Measurements from ENCODE around the gene CFC1B.
"Not testable (repeated sequence)": the region's sequence is repeated elsewhere in the genome, so short reads cannot be mapped to it uniquely, and the experiment has no call there.

The CFC1B gene

DNA sequence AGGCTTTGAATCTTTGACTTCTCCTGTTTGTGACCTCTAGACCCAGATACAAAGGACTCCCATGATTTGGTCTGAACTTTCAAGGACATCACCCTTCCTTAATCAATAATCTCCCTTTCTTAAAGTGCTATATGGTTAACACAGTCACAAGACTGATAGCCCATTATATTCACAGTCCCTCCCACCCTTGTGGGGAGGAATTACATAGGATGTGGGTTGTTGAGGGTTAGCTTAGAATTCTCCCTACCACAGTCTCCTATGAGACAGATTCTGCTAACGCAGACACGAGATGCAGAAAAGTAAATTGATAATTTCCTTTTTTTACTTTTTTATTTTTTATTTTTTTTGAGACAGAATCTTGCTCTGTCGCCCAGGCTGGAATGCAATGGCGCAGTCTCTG lies 33.2 kb downstream of the CFC1B start:
- DNase-seq (ENCODE audit: insufficient read length, low spot score); FAIRE-seq: not testable (repeated sequence)

DNA sequence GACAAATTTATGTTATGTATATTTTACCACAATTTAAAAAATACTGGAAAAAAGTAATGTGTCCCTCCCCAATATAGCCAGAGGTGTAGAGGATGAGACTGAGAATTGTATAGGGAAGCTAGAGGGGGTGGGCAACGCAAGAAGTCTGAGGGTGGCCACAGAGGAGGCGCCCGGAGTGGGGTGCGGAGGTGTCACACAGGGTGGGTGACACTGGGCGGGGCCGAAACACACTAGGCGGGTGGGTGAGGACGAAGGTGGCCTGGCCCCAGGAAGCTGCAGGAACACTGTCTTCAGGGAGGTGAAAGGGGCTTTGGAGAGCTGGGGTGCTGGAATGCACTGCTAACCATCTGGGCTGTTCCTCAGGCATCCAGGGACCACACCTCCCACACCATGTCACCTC lies 35.4 kb downstream of the CFC1B start:
- not testable (repeated sequence) for FAIRE-seq; DNase-seq (ENCODE audit: insufficient read length, low spot score)

DNA sequence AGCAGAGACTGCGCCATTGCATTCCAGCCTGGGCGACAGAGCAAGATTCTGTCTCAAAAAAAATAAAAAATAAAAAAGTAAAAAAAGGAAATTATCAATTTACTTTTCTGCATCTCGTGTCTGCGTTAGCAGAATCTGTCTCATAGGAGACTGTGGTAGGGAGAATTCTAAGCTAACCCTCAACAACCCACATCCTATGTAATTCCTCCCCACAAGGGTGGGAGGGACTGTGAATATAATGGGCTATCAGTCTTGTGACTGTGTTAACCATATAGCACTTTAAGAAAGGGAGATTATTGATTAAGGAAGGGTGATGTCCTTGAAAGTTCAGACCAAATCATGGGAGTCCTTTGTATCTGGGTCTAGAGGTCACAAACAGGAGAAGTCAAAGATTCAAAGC lies 45.1 kb downstream of the CFC1B start:
- not testable (repeated sequence) for FAIRE-seq; DNase-seq (ENCODE audit: insufficient read length, low spot score)

DNA sequence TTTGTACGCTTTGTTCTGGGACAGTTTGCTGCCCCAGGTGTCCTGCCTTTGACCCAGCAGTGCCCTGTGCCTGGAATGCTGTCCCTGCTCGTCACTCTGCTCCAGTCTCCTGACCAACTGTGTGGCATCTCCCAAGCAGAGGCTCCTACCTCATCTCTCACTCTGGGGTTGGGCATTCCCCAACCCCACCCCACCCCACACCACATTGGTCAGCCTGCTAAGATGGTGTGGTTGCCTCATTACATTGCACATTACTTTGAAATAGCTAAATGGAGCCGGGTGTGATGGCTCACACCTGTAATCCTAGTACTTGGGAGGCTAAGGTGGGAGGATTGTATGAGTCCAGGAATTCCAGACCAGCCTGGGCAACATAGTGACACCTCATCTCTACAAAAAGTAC lies 50.9 kb downstream of the CFC1B start:
- not testable (repeated sequence) for FAIRE-seq; DNase-seq (ENCODE audit: insufficient read length, low spot score)

DNA sequence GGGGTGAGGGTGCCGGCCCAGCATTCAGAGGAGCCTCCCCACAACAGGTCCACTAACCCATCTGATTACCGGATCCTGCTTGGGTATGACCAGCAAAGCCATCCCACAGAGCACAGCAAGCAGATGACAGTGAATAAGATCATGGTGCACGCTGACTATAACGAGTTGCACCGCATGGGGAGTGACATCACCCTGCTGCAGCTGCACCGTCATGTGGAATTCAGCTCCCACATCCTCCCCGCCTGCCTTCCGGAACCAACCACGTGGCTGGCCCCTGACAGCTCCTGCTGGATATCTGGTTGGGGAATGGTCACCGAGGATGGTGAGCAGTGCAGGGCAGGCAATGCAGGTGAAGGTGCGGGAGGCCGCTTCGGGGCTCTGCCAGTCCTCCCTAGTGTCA lies 53.2 kb downstream of the CFC1B start:
- DNase-seq (ENCODE audit: insufficient read length, low spot score); FAIRE-seq: not testable (repeated sequence)

DNA sequence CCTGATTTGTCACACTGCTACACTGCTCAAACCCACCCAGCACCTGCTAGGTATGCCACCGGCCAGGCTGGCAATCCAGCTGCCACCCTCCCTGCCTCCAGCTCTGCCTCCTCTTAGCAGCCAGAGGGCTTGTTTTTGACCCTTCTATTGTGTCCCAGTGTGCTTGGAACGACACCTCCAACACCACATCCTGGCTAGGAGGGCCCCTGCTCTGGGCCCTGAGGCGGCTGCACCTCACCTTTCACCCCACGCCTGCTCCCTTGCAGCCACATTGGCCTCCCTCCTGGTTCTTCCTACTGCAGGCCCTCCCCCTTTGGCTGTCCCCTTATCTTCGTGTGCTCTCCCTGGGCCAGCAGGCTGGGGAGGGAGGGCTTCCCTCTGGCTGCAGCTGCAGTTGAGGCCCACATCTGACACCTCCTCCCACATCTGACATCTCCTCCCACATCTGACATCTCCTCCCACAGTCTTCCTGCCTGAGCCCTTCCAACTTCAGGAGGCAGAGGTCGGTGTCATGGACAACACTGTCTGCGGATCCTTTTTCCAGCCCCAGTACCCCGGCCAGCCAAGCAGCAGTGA lies 55.3 kb downstream of the CFC1B start:
- not testable (repeated sequence) for DNase-seq (ENCODE audit: insufficient read length, low spot score); FAIRE-seq

DNA sequence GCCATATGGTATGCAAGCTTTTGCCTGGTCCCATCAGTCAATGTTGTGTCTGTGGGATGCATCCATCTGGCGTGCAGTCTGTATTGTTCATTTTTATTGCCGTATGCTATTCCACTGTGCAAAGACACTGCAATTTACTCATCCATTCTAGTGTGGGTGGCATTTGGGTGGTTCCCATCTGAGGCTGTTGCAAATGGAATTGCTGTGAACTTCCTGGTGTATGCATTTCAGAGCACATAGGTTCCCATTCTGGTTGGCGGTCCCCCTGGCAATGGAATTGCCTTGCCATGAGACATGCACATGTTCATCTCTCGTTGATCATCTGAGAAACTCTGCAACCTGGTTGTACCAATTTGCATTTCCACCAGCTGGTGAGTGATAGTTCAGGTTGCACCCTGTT lies 56.5 kb downstream of the CFC1B start:
- not testable (repeated sequence) for FAIRE-seq; DNase-seq (ENCODE audit: insufficient read length, low spot score)
